Upper lobe of left lung (tissue), 6 donors: Measurements from ENCODE around the gene NUP98. TPM values are rescaled to one million over a fixed set of nuclear protein-coding genes. Genes with fewer than 3 reads are reported as not detected.

Experiments used
- ATAC-seq, 2 donors: fragments of 200-7000 bp; cut with Tn5 transposase; one replicate each; pipeline ENCODE4 v1.9.1; 2022; ENCODE audit warnings: mild to moderate bottlenecking in 2 of 2, moderate library complexity in 2 of 2; ENCODE audit not compliant: low FRiP score in 2 of 2
- DNase-seq, 2 donors: peaks; one replicate each; pipeline ENCODE4 v3.0.0-alpha.2; 2019 to 2020
- H3K27ac ChIP-seq, 4 donors: fragments of 200-600 bp; sonication (generic); one replicate each; pipeline ENCODE4 v1.5.1; 2016 to 2019
- H3K27me3 ChIP-seq, 4 donors: fragments of 200-600 bp; sonication (generic); one replicate each; pipeline ENCODE4 v1.5.1; 2017 to 2019
- H3K36me3 ChIP-seq, 4 donors: fragments of 200-600 bp; sonication (generic); one replicate each; pipeline ENCODE4 v1.5.1; 2016 to 2019
- H3K4me1 ChIP-seq, 4 donors: fragments of 200-600 bp; sonication (generic); one replicate each; pipeline ENCODE4 v1.5.1; 2018 to 2019
- H3K4me3 ChIP-seq, 4 donors: fragments of 200-600 bp; sonication (generic); one replicate each; pipeline ENCODE4 v1.5.1; 2017 to 2019; ENCODE audit warnings: mild to moderate bottlenecking in 2 of 4, moderate library complexity in 1 of 4
- H3K9me3 ChIP-seq, 4 donors: fragments of 200-600 bp; sonication (generic); one replicate each; pipeline ENCODE4 v1.5.1; 2018 to 2019
- CTCF ChIP-seq, 6 experiments: fragments of 450-650 bp in 4 of 6; fragments of 200-600 bp in 2 of 6; sonication (generic) in 2 of 6; IDR thresholded peaks; one replicate each; pipeline ENCODE4 v1.5.1; 2016 to 2019; ENCODE audit warnings: antibody characterized with exemption in 6 of 6
- EP300 ChIP-seq, 4 donors: sonication (generic); formaldehyde crosslinking; IDR thresholded peaks; one replicate each; pipeline ENCODE4 v1.5.1; 2017; ENCODE audit warnings: antibody characterized with exemption in 4 of 4, control low read depth in 2 of 4
- POLR2A ChIP-seq, 4 donors: fragments of 450-650 bp; IDR thresholded peaks; one replicate each; pipeline ENCODE4 v1.5.1; 2016 to 2017; ENCODE audit warnings: antibody characterized with exemption in 4 of 4, mild to moderate bottlenecking in 2 of 4
- POLR2AphosphoS5 ChIP-seq, 2 donors: sonication (generic); formaldehyde crosslinking; IDR thresholded peaks; one replicate each; pipeline ENCODE4 v1.5.1; 2017; ENCODE audit warnings: antibody characterized with exemption in 2 of 2
- WGBS, 2 donors: methylation state at CpG; one replicate each; pipeline ENCODE4 v1.1.5; 2017 to 2018; 5-methylcytosine and 5-hydroxymethylcytosine counted together
- total RNA-seq, 6 donors: library from RNA; depleted of rRNA in 4 of 6; stranded (reverse); fragments of >200 nt in 4 of 6; gene quantifications; one replicate each; pipeline versions ENCODE4 v1.1.0 to v1.2.1, GENCODE V29; 2016 to 2021
- donor health status: DM: no; HTN: no; CAD: no; lungs with moderate emphysema.
- donor health status: DM: no; HTN: yes; CAD: no; lungs with severe emphysema.

The NUP98 gene
- total RNA-seq, 6 donors from 2014 or later, result 66.6 to 127 (median 86.1) TPM

- peak; percentile 31 to 41 for ATAC-seq
- peak in 1 of 2 donors; percentile 81 for DNase-seq
- Histone ChIP-seq H3K4me3 (peak overlapping the region in 1 of 4 donors; percentile 85), H3K27me3 (no peaks in the 10 kb centered on the region), H3K36me3 (no peaks in the 10 kb centered on the region), H3K27ac (peak overlapping the region; percentile 96 to 100 (median 98)), H3K9me3 (no peaks in the 10 kb centered on the region), H3K4me1 (peaks cover 68 to 73% (median 70%) of the 10 kb centered on the region in 4 donors)
- WGBS, 2 donors, result 25 to 67% methylated on average over 1 of the region's 1 CpG
- TF ChIP-seq CTCF (IDR thresholded peaks at IDR 0.05) (no peak), EP300 (IDR thresholded peaks at IDR 0.05) (no peak), POLR2AphosphoS5 (IDR thresholded peaks at IDR 0.05) (peak; percentile 37 to 45), POLR2A (IDR thresholded peaks at IDR 0.05) (peak in 1 of 4 donors; percentile 38)
Observed at GRCh38 chr11:3837793-3838192, 40.4 kb upstream of the NUP98 start.

GRCh38 chr11:3836903-3837302 lies 39.5 kb upstream of the NUP98 start:
- H3K4me1 ChIP-seq, result peaks cover 76 to 81% (median 78%) of the 10 kb centered on the region in 4 donors
- DNase-seq (peak in 1 of 2 donors; percentile 75), ATAC-seq (no peak)
- no peaks in the 10 kb centered on the region for H3K27me3 ChIP-seq
- no peaks in the 10 kb centered on the region for H3K36me3 ChIP-seq
- 32 to 38% methylated on average over 4 to 5 of the region's 5 CpGs for WGBS, 2 donors
- TF ChIP-seq POLR2AphosphoS5 (IDR thresholded peaks at IDR 0.05) (no peak), CTCF (IDR thresholded peaks at IDR 0.05) (no peak), POLR2A (IDR thresholded peaks at IDR 0.05) (no peak), EP300 (IDR thresholded peaks at IDR 0.05) (no peak)
- peak overlapping the region in 2 of 4 donors; percentile 8 to 85 for H3K4me3 ChIP-seq
- H3K9me3 ChIP-seq, result no peaks in the 10 kb centered on the region
- peak overlapping the region; percentile 96 to 100 (median 98) for H3K27ac ChIP-seq

GRCh38 chr11:3835751-3836150 lies 38.4 kb upstream of the NUP98 start:
- H3K9me3 ChIP-seq, result no peaks in the 10 kb centered on the region
- WGBS, 2 donors, result 57 to 65% methylated on average over 4 of the region's 4 CpGs
- H3K27ac ChIP-seq, result peak overlapping the region; percentile 74 to 99 (median 96)
- H3K4me3 ChIP-seq, result no peak overlapping the region
- DNase-seq (peak in 1 of 2 donors; percentile 54), ATAC-seq (peak in 1 of 2 donors; percentile 40)
- TF ChIP-seq EP300 (IDR thresholded peaks at IDR 0.05), result no peak
- no peak for TF ChIP-seq CTCF (IDR thresholded peaks at IDR 0.05)
- TF ChIP-seq POLR2AphosphoS5 (IDR thresholded peaks at IDR 0.05), result no peak
- TF ChIP-seq POLR2A (IDR thresholded peaks at IDR 0.05), result no peak
- no peaks in the 10 kb centered on the region for H3K27me3 ChIP-seq
- H3K36me3 ChIP-seq, result peaks cover 0 to 3% (median 0%) of the 10 kb centered on the region in 4 donors
- peaks cover 85 to 90% (median 88%) of the 10 kb centered on the region in 4 donors for H3K4me1 ChIP-seq

GRCh38 chr11:3834664-3835461 lies 37.5 kb upstream of the NUP98 start:
- Histone ChIP-seq H3K36me3 (peaks cover 0 to 9% (median 4%) of the 10 kb centered on the region in 4 donors), H3K4me3 (no peak overlapping the region), H3K27ac (peak overlapping the region; percentile 74 to 99 (median 96)), H3K9me3 (no peaks in the 10 kb centered on the region), H3K27me3 (no peaks in the 10 kb centered on the region), H3K4me1 (peaks cover 87 to 95% (median 90%) of the 10 kb centered on the region in 4 donors)
- ATAC-seq, result peak; percentile 45 to 59
- peak in 1 of 2 donors; percentile 82 for DNase-seq
- TF ChIP-seq POLR2AphosphoS5 (IDR thresholded peaks at IDR 0.05), result peak; percentile 63 to 65
- no peak for TF ChIP-seq POLR2A (IDR thresholded peaks at IDR 0.05)
- no peak for TF ChIP-seq CTCF (IDR thresholded peaks at IDR 0.05)
- no peak for TF ChIP-seq EP300 (IDR thresholded peaks at IDR 0.05)
- 37 to 59% methylated on average over 7 of the region's 7 CpGs for WGBS, 2 donors
